ENCODE data around the gene SIRPB1.
"Not testable (repeated sequence)": the region's sequence is repeated elsewhere in the genome, so short reads cannot be mapped to it uniquely, and the experiment has no call there.

The SIRPB1 gene

DNA sequence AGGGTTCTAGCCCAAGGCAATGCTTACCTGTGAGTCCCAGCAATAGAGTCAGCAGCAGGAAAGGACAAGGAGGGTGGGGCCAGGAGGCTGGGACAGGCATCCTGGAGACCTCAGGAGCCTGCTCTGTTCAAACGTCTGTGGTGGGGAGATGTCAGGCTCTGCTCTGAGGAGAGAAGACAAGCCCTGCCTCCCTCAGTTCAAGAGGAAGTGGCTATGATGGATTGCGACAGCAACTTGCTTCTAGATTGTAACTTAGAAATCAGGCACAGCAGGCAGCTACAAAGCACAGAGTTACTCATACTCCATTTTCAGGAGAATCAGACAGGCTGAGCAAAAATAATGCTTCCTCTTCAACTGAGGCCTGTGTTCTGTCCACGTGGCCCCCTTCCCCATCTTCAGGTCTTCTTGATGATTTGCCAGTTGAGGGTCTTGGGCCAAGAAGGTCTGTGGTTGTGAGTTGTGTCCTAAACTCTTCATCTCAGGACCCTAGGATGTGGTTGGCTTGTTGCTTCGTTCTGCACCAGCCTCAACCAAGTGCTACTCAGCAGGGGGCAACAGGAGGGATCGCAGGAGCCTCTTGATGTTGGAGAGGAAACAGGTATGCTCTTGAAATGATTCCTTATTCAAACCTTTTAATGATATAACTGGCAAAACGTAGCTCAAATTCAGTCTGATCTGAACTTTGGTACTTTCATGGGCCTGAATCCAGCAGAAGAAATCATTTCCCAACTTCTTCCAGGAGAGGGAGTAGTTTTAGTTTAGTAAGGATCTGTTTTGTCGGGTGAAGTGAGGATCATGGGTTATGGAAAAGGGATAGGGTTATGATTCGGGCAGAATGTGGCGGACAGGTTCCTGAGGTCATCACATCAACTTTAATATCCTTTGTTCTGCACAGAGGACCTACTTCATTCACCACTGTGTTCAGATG is 31.0 kb downstream of the SIRPB1 start:
- peak in 1 of 6 experiments; percentile 48 for DNase-seq

DNA sequence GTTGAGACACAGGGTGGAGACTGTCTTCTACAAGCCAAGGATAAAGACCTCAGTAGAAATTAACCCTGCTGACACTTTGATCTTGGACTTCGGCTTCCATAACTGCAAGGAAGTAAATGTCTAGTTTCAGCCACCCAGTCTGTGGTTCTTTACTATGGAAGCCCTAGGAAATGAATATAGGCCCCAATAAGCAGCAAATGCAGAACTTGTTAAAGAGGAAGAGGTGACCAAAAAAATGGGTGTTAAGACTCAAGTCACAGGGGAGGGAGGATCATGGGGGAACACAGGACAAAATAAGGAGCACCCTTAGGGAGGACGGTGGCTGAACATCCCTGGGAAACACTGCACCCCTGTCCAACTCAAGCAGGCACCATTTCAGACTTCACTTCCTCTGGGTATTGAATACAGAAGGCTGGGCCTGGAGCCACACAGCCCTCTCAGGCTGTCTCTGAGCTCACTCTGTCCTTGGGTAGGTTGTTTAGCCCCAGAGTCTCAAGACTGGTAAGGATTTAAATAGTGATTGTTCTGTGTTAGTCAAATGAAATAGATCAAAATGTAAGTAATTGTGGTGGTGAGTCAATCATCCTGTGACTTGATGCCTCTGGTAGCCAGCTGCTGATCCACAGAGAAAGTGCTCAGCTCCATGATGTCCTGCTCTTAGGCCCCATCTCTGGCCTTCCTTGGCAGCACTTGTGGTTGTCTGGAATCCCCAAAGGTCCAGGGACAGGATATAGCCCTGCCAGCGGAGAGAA is 31.9 kb downstream of the SIRPB1 start:
- DNase-seq = no peak

- no peak for DNase-seq
These were observed 40.3 kb downstream of the SIRPB1 start for GRCh38 chr20:1579488-1579887.

DNA sequence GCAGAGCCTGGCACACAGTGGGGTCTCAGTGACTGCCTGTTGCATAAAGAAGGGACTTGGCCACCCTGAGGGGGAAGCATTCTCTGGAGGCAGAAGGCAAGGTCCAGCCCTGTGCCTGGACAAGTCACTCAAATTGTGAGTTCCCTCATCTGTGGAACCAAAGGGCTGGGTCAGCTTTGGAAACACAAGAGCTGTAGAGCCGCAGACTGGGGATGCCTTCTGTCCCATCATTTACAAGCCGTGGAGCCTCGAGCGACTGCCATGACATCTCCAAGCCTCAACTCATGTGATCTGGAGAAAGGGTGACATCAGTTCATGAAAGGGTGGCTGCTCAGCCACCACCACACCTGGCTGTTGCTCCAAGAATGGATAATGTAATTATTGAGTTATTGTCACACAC is 41.9 kb downstream of the SIRPB1 start:
- DNase-seq = no peak

GRCh38 chr20:1577313-1577712 is 42.5 kb downstream of the SIRPB1 start:
- not testable (repeated sequence) for DNase-seq

DNA sequence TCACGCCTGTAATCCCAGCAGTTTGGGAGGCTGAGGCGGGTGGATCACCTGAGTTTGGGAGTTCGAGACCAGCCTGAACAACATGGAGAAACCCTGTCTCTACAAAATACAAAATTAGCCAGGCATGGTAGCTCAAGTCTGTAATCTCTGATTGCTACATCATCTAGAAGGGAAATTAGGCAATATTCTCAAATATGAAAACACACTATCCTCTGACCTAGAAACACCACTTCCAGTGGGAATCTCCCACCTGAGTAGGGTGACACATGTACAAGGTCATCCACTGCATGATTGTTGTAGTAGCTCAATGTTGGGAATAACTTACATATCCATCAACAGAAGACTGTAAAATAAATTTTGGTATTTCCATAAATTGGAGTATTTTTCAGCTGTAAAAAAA is 43.2 kb downstream of the SIRPB1 start:
- DNase-seq = no peak

DNA sequence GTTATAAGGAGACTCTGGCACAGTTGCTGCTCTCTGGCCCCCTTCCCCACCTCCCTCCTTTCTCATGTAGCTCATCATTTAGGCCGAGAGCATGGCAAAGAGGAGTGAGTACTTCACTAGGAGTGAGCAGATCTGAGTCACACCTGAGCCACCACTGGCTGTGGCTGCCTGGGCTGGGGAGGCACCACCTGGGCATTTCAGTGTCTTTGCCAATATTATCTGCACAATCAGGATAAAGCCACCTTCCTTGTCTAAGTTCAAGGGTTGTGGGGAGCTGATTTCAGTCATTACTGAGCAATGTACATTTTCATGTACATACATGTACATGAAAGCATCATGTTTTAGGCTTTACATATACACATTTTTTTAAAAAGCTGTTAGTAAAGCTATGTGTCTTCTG is 43.8 kb downstream of the SIRPB1 start:
- not testable (repeated sequence) for DNase-seq

DNA sequence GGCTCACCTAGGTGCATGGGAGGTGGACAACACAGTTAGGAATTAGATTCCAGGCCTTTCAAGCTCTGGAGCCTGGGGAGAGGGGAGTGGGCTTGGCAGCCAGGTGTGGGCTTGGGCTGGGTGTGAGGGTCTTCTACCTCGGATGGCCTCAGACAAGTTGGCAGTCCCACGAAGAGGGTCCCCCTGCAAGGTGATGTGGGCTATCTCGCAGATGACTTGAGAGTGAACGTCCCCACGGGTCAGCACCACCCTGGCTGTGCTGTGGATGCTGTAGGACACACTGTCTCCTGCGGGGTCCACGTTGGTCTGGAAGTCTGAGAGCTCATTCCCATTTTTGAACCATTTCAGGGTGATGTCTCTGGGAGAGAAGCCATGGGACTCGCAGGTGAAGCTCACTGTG is 48.2 kb downstream of the SIRPB1 start:
- DNase-seq = not testable (repeated sequence)

Data from stimulated activated naive CD4-positive, alpha-beta T cell (primary cell).